Parathyroid adenoma (tissue), 2 donors: ENCODE results near the gene SLC9B2.

ENCODE experiments used
- H2AFZ ChIP-seq: fragments of 300-600 bp; sonication (generic); one replicate; pipeline ENCODE4 v1.7.0; 2017; ENCODE audit warnings: antibody characterized with exemption, mild to moderate bottlenecking
- H3K27ac ChIP-seq: fragments of 300-600 bp; sonication (generic); one replicate; pipeline ENCODE4 v1.7.0; 2017
- H3K27me3 ChIP-seq: fragments of 300-600 bp; sonication (generic); one replicate; pipeline ENCODE4 v1.7.0; 2017; ENCODE audit warnings: low read length; ENCODE audit not compliant: control insufficient read depth, insufficient read depth
- H3K36me3 ChIP-seq: fragments of 300-600 bp; sonication (generic); one replicate; pipeline ENCODE4 v1.7.0; 2017; ENCODE audit warnings: low read length; ENCODE audit not compliant: control insufficient read depth, insufficient read depth
- H3K4me1 ChIP-seq: fragments of 300-600 bp; sonication (generic); one replicate; pipeline ENCODE4 v1.7.0; 2017; ENCODE audit warnings: control low read depth
- H3K4me2 ChIP-seq: fragments of 300-600 bp; sonication (generic); one replicate; pipeline ENCODE4 v1.7.0; 2017; ENCODE audit warnings: low read length
- H3K4me3 ChIP-seq: fragments of 300-600 bp; sonication (generic); one replicate; pipeline ENCODE4 v1.7.0; 2017; ENCODE audit warnings: low read depth, low read length
- H3K79me2 ChIP-seq: fragments of 300-600 bp; sonication (generic); one replicate; pipeline ENCODE4 v1.7.0; 2017; ENCODE audit warnings: control low read depth
- H3K9ac ChIP-seq: fragments of 300-600 bp; sonication (generic); one replicate; pipeline ENCODE4 v1.7.0; 2017; ENCODE audit warnings: mild to moderate bottlenecking
- H3K9me3 ChIP-seq: fragments of 300-600 bp; sonication (generic); one replicate; pipeline ENCODE4 v1.7.0; 2017; ENCODE audit warnings: low read length; ENCODE audit not compliant: control insufficient read depth
- CTCF ChIP-seq: fragments of 300-600 bp; sonication (generic); IDR thresholded peaks from one replicate; pipeline ENCODE4 v1.7.0; 2017; ENCODE audit warnings: antibody characterized with exemption, mild to moderate bottlenecking
- donor health status: primary hyperparathyroidism.

SLC9B2 gene

DNA sequence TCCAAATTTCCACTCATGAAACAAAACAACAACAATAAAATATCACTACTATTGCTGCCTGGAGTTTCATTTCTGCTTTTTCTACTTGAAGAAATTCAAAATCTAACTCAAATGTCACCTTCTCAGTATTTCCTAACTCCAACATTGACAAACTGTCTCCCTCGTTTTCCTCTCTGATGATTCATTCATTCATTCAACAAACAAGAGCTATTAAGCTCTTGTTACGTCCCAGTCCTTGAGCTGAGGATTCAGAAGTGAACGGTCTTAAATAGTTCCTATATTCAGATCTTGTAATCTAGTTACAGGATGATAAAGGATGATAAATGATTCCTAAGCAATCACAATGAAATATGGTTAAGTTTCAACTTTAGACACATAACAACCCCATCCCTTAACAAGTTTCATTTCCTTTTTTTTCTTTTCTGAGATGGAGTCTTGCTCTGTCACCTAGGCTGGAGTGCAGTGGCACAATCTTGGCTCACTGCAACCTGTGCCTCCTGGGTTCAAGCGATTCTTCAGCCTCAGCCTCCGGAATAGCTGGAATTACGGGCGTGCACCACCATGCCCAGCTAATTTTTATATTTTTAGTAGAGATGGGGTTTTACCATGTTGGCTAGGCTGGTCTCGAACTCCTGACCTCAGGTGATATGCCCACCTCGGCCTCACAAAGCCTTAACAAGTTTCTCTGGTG, 1.7 kb downstream of the SLC9B2 start:
- Histone ChIP-seq H3K36me3 (no peaks in the 10 kb centered on the region), H2AFZ (no peak overlapping the region), H3K4me1 (peaks cover 8% of the 10 kb centered on the region), H3K4me3 (no peak overlapping the region), H3K4me2 (no peak overlapping the region), H3K27ac (no peak overlapping the region), H3K79me2 (no peaks in the 10 kb centered on the region), H3K9ac (no peak overlapping the region), H3K27me3 (no peaks in the 10 kb centered on the region), H3K9me3 (no peaks in the 10 kb centered on the region)
- TF ChIP-seq CTCF, result no peak

GRCh38 chr4:103073792-103074438, 2.6 kb downstream of the SLC9B2 start:
- no peak overlapping the region for H3K4me2 ChIP-seq
- H3K4me3 ChIP-seq, result no peak overlapping the region
- no peak for TF ChIP-seq CTCF
- H3K27ac ChIP-seq, result no peak overlapping the region
- H3K4me1 ChIP-seq, result peaks cover 8% of the 10 kb centered on the region
- H3K36me3 ChIP-seq, result no peaks in the 10 kb centered on the region
- no peaks in the 10 kb centered on the region for H3K79me2 ChIP-seq
- no peak overlapping the region for H3K9ac ChIP-seq
- no peaks in the 10 kb centered on the region for H3K9me3 ChIP-seq
- no peak overlapping the region for H2AFZ ChIP-seq
- H3K27me3 ChIP-seq, result no peaks in the 10 kb centered on the region

- Histone ChIP-seq H3K36me3 (no peaks in the 10 kb centered on the region), H3K4me1 (no peaks in the 10 kb centered on the region), H3K4me3 (no peak overlapping the region), H3K27me3 (no peaks in the 10 kb centered on the region), H3K27ac (no peak overlapping the region), H3K9me3 (no peaks in the 10 kb centered on the region), H2AFZ (no peak overlapping the region), H3K4me2 (no peak overlapping the region), H3K79me2 (no peaks in the 10 kb centered on the region), H3K9ac (no peak overlapping the region)
- no peak for TF ChIP-seq CTCF
Observed at GRCh38 chr4:103067841-103068547, 8.6 kb downstream of the SLC9B2 start.

DNA sequence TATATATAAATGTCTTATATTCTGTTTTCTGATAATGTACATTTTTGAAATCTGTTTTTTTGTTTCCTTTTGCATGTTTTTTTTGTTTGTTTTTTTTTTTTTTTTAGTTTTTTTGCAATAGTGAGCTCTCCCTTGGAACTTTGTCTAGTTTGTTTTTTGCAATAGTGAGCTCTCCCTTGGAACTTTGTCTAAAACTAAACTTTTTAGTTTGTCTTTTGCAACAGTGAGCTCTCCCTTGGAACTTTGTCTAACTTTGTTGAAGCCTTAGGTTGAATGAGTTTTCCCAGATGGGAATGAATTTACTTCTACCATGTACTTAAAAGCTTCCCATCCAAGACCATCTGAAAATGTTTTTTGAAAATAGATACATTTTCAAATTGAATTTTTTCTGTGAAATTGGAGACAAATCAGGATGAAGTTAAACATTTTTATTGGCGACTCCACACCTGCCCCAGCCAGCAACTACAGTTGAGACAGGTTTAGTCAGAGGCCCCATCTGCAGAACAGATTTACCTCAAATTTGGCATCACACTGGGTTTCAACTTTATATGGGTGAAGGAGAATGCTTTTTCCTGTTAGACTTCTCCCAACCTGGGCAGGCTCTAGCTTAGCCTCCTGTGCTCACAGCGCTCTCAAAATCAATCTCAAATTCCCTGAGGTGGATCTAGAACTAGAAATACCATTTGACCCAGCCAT, 16.0 kb downstream of the SLC9B2 start:
- Histone ChIP-seq H3K9me3 (no peaks in the 10 kb centered on the region), H3K27ac (no peak overlapping the region), H3K4me3 (no peak overlapping the region), H3K4me1 (no peaks in the 10 kb centered on the region), H3K9ac (no peak overlapping the region), H3K27me3 (no peaks in the 10 kb centered on the region), H3K79me2 (no peaks in the 10 kb centered on the region), H2AFZ (no peak overlapping the region), H3K36me3 (no peaks in the 10 kb centered on the region), H3K4me2 (no peak overlapping the region)
- TF ChIP-seq CTCF, result no peak
